A204.1 (cell line): ENCODE measurements around the gene CCDC107.
"Not testable (repeated sequence)": the region's sequence is repeated elsewhere in the genome, so short reads cannot be mapped to it uniquely, and the experiment has no call there.

Source experiments
- FAIRE-seq: peaks from 2 replicates; lab custom pipeline; 2012; peaks lifted over from hg19 to GRCh38; lab: Jason Lieb, UNC

Gene CCDC107

DNA sequence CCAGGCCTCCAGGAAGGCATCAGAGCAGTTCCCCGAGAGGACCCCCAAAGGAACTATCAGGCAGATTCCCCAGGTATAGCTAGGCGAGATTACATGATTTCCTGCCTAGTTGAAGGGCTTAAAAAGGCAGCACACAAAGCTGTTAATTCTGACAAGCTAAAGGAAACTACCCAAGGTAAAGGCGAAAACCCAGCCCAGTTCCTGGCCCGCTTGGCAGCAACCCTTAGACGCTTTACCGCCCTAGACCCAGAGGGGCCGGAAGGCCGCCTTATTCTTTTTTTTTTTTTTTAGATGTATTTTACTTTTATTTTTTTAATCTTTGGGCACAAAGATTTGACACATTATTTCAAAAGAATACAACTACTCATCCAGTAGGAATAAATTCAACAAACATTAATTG lies 19.3 kb upstream of the CCDC107 start:
- FAIRE-seq, result not testable (repeated sequence)

GRCh38 chr9:35639225-35639624 lies 18.9 kb upstream of the CCDC107 start:
- not testable (repeated sequence) for FAIRE-seq

- no peak for FAIRE-seq
These were observed 18.5 kb upstream of the CCDC107 start for GRCh38 chr9:35639631-35640030.

GRCh38 chr9:35640431-35640830 lies 17.7 kb upstream of the CCDC107 start:
- not testable (repeated sequence) for FAIRE-seq

DNA sequence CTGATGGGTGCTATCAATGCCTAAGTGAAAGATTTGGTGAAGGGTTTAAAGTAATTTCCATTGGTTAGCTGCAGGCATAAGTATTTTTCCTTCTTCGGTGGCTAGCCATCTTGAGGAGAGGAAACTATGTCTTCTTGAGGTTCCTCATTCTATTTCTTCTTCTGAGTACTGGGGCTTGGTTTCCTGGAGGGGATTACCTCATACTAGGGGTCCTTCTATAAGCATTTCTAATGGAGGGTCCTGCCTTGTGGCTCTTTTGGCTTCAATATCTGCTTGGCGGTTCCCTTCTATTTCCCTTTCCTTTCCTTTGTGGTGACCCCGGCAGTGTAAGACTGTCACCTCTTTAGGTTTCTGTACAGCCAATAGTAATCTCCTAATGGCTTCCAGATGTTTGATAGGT lies 16.6 kb upstream of the CCDC107 start:
- FAIRE-seq, result not testable (repeated sequence)

- no peak for FAIRE-seq
These were observed 15.0 kb upstream of the CCDC107 start for GRCh38 chr9:35643046-35643445.

DNA sequence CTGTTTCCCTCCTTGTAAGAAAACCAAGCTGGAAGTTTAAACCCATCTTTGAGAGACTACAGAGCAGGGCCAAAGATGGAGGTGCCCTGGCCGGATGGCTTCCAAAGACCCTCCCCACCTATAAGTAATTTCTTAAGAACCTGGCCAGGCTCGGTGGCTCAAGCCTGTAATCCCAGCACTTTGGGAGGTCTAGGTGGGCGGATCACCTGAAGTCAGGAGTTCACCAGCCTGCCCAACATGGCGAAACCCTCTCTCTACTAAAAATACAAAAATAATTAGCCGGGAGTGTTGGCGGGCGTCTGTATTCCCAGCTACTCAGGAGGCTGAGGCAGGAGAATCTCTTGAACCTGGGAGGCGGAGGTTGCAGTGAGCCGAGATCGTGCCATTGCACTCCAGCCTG lies 12.4 kb upstream of the CCDC107 start:
- not testable (repeated sequence) for FAIRE-seq

GRCh38 chr9:35646153-35646532 lies 11.9 kb upstream of the CCDC107 start:
- FAIRE-seq, result no peak

DNA sequence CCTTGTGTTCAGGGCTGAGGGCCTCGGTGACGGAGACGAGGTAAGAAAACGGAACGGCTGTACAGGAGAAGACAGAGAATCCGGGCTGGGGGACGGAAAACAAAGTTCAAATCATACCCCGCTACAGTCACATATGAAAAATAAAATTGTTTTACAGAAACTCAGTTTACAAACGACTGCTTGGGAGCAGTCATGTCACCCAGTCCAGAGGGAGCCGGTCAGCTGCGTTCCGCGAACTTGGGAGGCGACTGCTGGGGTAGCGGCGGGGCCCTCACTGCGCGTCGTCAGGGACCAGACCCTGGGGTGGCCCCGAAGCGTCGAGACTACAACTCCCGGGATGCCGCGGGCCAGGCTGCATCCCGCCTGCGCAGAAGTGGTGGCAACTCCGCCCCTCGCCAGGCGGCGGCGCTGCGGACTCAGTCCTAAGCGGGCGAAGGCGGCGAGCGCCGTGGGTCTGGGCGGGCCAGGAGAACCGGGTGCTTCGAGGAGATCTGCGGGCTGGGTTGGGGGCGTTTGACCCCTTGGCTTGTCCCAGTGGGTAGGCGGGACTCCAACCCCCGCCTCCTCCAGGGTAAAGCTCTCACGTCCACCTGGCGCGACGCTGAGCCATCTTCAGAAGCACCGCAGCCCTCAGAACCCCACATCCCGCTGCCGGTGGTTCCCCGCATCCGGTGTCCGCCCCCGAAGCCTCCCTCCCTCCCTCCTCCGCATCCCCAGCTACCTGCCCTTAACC lies 11.4 kb upstream of the CCDC107 start:
- no peak for FAIRE-seq

GRCh38 chr9:35649431-35650340 lies 8.4 kb upstream of the CCDC107 start:
- no peak for FAIRE-seq

- FAIRE-seq, result no peak
These were observed 7.5 kb upstream of the CCDC107 start, which contains the start of gene SIT1 for GRCh38 chr9:35650341-35651158. SIT1 (minus strand) TSS chr9:35650931; CDS start chr9:35650853, 78 bp downstream.

DNA sequence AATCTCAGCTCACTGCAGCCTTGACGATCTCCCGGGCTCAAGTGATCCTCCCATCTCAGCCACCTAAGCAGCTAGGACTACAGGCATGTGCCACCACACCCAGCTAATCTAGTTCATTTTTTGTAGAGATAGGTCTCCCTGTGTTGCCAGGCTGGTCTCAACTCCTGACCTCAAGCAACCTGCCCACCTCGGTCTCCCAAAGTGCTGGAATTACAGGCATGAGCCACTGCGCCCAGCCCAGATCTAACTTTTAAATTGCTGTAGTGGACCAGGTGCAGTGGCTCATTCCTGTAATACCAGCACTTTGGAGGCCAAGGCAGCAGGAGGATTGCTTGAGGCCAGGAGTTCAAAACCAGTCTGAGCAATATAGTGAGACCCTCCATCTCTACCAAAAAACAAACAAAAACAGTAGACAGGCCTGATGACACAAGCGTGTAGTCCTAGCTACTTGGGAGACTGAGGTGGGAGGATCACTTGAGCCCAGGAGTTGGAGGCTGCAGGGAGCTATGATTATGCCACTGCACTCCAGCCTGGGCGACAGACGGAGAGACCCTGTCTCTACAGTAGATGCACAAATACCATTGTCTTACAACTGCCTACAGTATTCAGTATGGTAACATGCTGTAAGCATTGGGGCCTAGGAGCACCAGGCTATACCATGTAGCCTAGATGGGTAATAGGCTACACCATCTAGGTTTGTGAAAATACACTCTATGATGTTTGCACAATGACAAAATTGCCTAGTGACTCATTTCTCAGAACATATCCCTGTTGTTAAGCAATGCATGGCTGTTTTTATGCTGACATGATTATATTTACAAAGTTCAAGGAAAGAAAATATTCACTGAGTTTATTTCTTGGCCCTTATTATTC lies 5.9 kb upstream of the CCDC107 start:
- FAIRE-seq, result no peak

GRCh38 chr9:35652829-35653209 lies 5.3 kb upstream of the CCDC107 start:
- no peak for FAIRE-seq

DNA sequence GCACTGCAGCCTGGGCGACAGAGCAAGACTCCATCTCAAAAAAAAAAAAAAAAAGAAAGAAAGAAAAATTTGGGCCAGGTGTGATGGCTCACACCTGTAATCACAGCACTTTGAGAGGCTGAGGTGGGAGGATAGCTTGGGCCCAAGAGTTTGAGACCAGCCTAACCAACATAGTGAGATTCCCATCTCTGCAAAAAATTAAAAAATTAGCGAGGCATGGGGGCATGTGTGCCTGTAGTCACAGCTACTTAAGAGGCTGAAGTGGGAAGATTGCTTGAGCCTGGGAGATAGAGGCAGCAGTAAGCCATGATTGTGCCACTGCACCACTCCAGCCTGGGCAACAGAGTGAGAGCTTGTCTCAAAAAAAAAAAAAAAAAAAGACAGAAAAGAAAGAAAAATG lies 4.5 kb upstream of the CCDC107 start:
- FAIRE-seq, result no peak

DNA sequence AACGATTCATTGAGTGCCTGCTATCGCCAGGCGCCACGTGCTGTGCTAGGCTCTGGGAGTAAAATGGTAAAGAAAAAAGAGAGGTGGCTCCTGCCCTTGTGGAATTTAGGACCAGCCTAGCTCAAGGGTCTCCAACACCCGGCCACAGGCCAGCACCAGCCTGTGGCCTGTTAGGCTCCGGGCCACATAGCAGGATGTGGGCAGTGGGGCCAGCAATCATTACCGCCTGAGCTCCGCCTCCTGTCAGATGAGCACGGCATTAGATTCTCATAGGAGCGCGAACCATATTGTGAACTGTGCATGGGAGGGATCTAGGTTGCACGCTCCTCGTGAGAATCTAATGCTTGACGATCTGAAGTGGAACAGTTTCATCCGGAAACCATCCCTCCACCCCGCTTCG lies 1.7 kb upstream of the CCDC107 start:
- no peak for FAIRE-seq

- no peak for FAIRE-seq
These were observed 1.1 kb upstream of the CCDC107 start for GRCh38 chr9:35656831-35657545.

- peak; percentile 57 for FAIRE-seq
These were observed 451 bp upstream of the CCDC107 start, which contains the start of gene RMRP for GRCh38 chr9:35657546-35658136. RMRP (minus strand) TSS chr9:35658019.

DNA sequence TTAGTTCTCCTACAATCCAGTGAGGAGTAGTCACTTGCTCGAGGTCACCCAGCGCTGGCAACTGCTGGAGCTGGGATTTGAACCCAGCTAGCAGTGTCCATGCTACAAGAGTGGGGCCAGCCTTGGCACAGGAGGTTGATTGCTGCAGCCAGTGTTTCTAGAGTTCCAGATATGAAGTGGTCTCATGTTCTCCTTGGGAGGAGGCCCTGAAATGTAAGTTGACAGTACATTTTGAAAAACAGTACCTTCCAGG lies 802 bp downstream of the CCDC107 start:
- FAIRE-seq, result no peak

DNA sequence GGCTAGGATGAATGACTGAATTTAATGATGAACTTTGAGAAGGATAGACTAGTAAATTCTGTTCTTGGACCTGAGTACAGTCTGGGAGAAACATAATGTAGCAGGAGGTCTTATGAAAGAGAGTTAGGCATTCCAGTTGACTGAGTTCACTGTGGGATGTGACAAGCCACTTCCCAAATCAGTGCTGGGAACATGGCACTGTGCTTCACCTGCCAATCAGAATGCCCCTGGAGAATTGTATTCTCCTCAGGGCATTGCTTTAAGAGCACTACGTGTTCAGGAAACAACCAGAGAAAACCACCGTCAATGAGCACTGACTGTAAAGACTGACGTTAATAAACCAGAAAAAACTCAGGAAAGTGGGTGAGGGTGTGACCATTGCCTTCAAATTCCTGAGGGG lies 1.2 kb downstream of the CCDC107 start:
- no peak for FAIRE-seq

- FAIRE-seq, result no peak
These were observed 2.9 kb downstream of the CCDC107 start for GRCh38 chr9:35660966-35661415.
